GM21786 (cell line): Measurements from ENCODE around the gene MORC4.
A peak's percentile ranks its signal among the peaks of the same experiment; 100 is the strongest.

Experiments
- ATAC-seq: cut with Tn5 transposase; IDR thresholded peaks from one replicate; pipeline ENCODE4 v1.9.1; 2021; ENCODE audit not compliant: unreplicated experiment

Gene MORC4

GRCh38 chrX:106954041-106954440 lies 46.0 kb downstream of the MORC4 start:
- ATAC-seq: peak; percentile 60

- ATAC-seq: no peak
These were observed 47.0 kb downstream of the MORC4 start for GRCh38 chrX:106952988-106953387.

GRCh38 chrX:106952538-106952937 lies 47.5 kb downstream of the MORC4 start:
- ATAC-seq: no peak

GRCh38 chrX:106952089-106952488 lies 47.9 kb downstream of the MORC4 start:
- no peak for ATAC-seq

- ATAC-seq: no peak
These were observed 48.8 kb downstream of the MORC4 start for GRCh38 chrX:106951230-106951629.

GRCh38 chrX:106950381-106950780 lies 49.6 kb downstream of the MORC4 start:
- no peak for ATAC-seq

GRCh38 chrX:106949366-106949765 lies 50.6 kb downstream of the MORC4 start:
- ATAC-seq: no peak

GRCh38 chrX:106948641-106949040 lies 51.4 kb downstream of the MORC4 start:
- ATAC-seq: no peak

- no peak for ATAC-seq
These were observed 53.5 kb downstream of the MORC4 start for GRCh38 chrX:106946464-106946863.

- no peak for ATAC-seq
These were observed 59.9 kb downstream of the MORC4 start for GRCh38 chrX:106940068-106940467.

GRCh38 chrX:106939566-106939965 lies 60.4 kb downstream of the MORC4 start:
- ATAC-seq: no peak

- no peak for ATAC-seq
These were observed 63.8 kb downstream of the MORC4 start for GRCh38 chrX:106936246-106936645.

- no peak for ATAC-seq
These were observed 64.8 kb downstream of the MORC4 start for GRCh38 chrX:106935175-106935574.

GRCh38 chrX:106933538-106933961 lies 66.5 kb downstream of the MORC4 start:
- ATAC-seq: no peak

GRCh38 chrX:106932960-106933537 lies 67.0 kb downstream of the MORC4 start:
- ATAC-seq: no peak

GRCh38 chrX:106932492-106932923 lies 67.5 kb downstream of the MORC4 start:
- no peak for ATAC-seq

- no peak for ATAC-seq
These were observed 68.1 kb downstream of the MORC4 start for GRCh38 chrX:106931831-106932491.

- no peak for ATAC-seq
These were observed 71.8 kb downstream of the MORC4 start for GRCh38 chrX:106928227-106928626.

- ATAC-seq: no peak
These were observed 72.3 kb downstream of the MORC4 start for GRCh38 chrX:106927700-106928099.

GRCh38 chrX:106927023-106927422 lies 73.0 kb downstream of the MORC4 start:
- no peak for ATAC-seq

GRCh38 chrX:106921637-106922036 lies 78.4 kb downstream of the MORC4 start:
- ATAC-seq: no peak

GRCh38 chrX:106919932-106920452 lies 80.0 kb downstream of the MORC4 start, which contains the start of gene CLDN2:
CLDN2 (plus strand) TSS chrX:106920402; CDS start chrX:106928229, 7,827 bp downstream.
- no peak for ATAC-seq
